ENCODE measurements around the gene CACNA1C.

CACNA1C gene

DNA sequence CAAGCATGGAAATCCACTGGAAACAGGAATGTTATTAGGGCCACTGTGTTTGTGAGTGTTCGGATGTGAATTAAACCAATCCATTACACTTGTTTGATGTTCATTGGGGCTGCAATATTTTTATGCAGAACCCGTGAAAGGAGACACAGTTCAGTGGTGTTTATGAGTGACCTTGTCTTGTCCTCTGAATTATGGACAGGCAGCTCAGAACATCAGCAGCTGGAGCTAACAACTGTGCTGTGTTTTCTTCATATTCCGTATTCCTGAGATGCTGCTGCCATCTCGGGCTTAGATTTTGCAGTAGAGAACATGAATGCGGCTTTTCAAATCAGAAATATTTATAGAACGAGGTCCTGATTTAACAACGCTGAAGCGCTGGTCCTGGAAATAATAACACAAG is 20.3 kb upstream of the CACNA1C start:
- Histone ChIP-seq H4K20me1 (ENCODE audit: insufficient read depth) (no peaks in the 10 kb centered on the region), H3K4me1 (ENCODE audit: low read depth, poor library complexity, severe bottlenecking) (peaks cover 9% of the 10 kb centered on the region), H3K4me3 (IDR thresholded peaks at IDR 0.05; ENCODE audit: insufficient read depth, low read depth, low read length) (no peak overlapping the region), H3K9ac (no peak overlapping the region), H3K36me3 (ENCODE audit: insufficient read depth) (no peaks in the 10 kb centered on the region), H3K4me2 (no peak overlapping the region), H2AFZ (ENCODE audit: low read depth) (no peak overlapping the region), H3K27me3 (ENCODE audit: insufficient read depth, low read depth) (no peaks in the 10 kb centered on the region), H3K79me2 (ENCODE audit: insufficient read depth, low read depth) (no peaks in the 10 kb centered on the region), H3K27ac (no peak overlapping the region)
- TF ChIP-seq, protein P1, sequence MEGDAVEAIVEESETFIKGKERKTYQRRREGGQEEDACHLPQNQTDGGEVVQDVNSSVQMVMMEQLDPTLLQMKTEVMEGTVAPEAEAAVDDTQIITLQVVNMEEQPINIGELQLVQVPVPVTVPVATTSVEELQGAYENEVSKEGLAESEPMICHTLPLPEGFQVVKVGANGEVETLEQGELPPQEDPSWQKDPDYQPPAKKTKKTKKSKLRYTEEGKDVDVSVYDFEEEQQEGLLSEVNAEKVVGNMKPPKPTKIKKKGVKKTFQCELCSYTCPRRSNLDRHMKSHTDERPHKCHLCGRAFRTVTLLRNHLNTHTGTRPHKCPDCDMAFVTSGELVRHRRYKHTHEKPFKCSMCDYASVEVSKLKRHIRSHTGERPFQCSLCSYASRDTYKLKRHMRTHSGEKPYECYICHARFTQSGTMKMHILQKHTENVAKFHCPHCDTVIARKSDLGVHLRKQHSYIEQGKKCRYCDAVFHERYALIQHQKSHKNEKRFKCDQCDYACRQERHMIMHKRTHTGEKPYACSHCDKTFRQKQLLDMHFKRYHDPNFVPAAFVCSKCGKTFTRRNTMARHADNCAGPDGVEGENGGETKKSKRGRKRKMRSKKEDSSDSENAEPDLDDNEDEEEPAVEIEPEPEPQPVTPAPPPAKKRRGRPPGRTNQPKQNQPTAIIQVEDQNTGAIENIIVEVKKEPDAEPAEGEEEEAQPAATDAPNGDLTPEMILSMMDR (conservative IDR thresholded peaks at IDR 0.05; ENCODE audit: low read depth, low read length): no peak

DNA sequence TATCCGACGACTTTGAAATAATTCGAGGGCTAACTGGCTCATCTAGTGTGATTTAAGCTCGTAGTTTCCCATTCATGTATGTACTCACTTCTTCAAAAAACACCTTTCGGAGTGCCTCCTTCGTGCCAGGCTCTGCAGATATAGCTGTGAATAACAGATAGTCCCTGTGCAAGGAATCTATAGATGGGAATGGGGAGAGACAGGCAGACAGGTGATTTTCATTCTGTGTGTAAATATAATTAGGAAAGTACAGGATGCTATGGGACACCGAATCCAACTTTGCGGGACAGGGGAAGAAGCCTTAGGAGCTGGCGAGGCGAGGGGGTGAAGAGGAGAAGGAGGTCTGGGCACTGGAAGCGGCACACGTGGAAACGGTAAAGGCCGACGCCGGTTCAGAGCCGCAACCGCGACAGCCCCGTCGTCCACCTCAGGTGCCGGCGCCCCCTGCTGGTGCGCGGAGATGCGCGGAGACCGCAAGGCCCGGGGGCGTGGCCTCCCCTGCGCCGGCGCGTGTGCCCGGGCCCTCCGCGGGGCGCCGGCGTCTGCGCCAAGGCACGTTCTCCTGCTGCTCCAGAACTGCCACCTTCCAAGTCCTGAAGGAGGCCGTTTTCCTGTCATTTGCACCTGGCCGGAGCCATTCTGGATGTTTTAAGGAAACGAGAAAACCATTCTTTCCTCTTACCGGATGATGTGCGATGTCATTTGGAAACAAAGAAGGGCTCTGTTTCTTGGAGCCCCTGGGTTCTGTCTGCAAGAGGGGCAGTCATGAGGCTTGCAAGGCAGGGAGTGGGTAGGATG is 18.0 kb upstream of the CACNA1C start:
- H3K79me2 ChIP-seq (ENCODE audit: insufficient read depth, low read depth): no peaks in the 10 kb centered on the region
- H3K36me3 ChIP-seq (ENCODE audit: insufficient read depth): no peaks in the 10 kb centered on the region
- peaks cover 9% of the 10 kb centered on the region for H3K4me1 ChIP-seq (ENCODE audit: low read depth, poor library complexity, severe bottlenecking)
- peak overlapping the region; percentile 89 for H2AFZ ChIP-seq (ENCODE audit: low read depth)
- TF ChIP-seq, protein P1 (conservative IDR thresholded peaks at IDR 0.05; ENCODE audit: low read depth, low read length): peak; percentile 74
- no peaks in the 10 kb centered on the region for H4K20me1 ChIP-seq (ENCODE audit: insufficient read depth)
- H3K27me3 ChIP-seq (ENCODE audit: insufficient read depth, low read depth): no peaks in the 10 kb centered on the region
- H3K9ac ChIP-seq: no peak overlapping the region
- H3K27ac ChIP-seq: no peak overlapping the region
- peak overlapping the region; percentile 99 for H3K4me2 ChIP-seq
- H3K4me3 ChIP-seq (IDR thresholded peaks at IDR 0.05; ENCODE audit: insufficient read depth, low read depth, low read length): no peak overlapping the region

DNA sequence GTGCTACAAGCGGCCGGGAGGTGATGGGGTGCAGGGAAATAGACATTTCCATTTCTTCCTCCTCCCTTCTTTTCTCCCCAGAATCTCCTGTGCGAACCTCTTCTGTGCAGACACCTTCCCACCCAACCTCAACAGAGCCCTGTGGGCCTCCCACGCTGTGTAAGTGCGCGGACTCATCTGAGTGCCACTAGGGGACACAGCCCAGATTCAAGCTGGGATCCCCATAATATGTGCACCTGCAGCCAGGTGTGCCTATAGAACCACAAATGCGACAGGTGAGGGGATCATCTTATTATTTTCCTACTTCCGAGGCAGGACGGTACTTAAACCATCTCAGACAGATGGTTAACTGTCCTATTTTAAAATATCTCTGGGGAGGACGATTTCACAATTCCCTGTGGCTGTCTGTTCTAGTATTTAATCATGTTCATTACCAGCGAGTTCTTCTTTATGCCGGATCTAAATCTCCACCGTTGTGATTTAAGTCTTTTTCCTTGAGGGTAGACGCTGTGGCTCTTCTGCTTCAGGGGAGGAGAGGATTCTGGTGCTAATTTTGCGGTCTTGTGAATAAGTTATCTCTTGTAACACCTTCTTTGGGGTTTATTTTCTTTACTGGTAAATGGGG is 17.2 kb upstream of the CACNA1C start:
- Histone ChIP-seq H3K4me3 (IDR thresholded peaks at IDR 0.05; ENCODE audit: insufficient read depth, low read depth, low read length) (no peak overlapping the region), H3K27me3 (ENCODE audit: insufficient read depth, low read depth) (no peaks in the 10 kb centered on the region), H2AFZ (ENCODE audit: low read depth) (peak overlapping the region; percentile 89), H3K27ac (no peak overlapping the region), H3K79me2 (ENCODE audit: insufficient read depth, low read depth) (no peaks in the 10 kb centered on the region), H3K36me3 (ENCODE audit: insufficient read depth) (no peaks in the 10 kb centered on the region), H3K9ac (no peak overlapping the region), H3K4me1 (ENCODE audit: low read depth, poor library complexity, severe bottlenecking) (peaks cover 9% of the 10 kb centered on the region), H4K20me1 (ENCODE audit: insufficient read depth) (no peaks in the 10 kb centered on the region), H3K4me2 (peak overlapping the region; percentile 99)
- TF ChIP-seq, protein P1 (conservative IDR thresholded peaks at IDR 0.05; ENCODE audit: low read depth, low read length): no peak

DNA sequence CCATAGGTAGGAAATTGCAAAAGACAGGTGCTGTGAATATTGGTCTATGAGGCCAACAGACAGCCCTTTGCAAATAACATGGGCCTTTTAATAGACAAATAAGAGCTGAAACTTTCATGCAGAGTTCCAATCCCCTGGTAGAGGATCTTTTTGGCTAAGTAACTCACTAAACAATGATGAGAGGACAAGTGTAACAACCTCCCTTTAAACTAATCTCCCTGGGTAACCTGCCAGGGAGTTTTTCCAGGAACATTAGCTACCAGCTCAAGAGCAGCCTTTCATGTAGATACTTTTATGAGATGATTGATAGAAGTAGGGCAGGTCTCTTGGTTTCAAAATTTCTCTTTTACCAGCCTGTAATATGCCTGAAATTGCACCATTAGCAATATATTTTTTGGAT is 13.8 kb upstream of the CACNA1C start:
- H3K9ac ChIP-seq: no peak overlapping the region
- H3K36me3 ChIP-seq (ENCODE audit: insufficient read depth): no peaks in the 10 kb centered on the region
- H3K27ac ChIP-seq: no peak overlapping the region
- H4K20me1 ChIP-seq (ENCODE audit: insufficient read depth): no peaks in the 10 kb centered on the region
- no peaks in the 10 kb centered on the region for H3K27me3 ChIP-seq (ENCODE audit: insufficient read depth, low read depth)
- TF ChIP-seq, protein P1 (conservative IDR thresholded peaks at IDR 0.05; ENCODE audit: low read depth, low read length): no peak
- no peak overlapping the region for H3K4me3 ChIP-seq (IDR thresholded peaks at IDR 0.05; ENCODE audit: insufficient read depth, low read depth, low read length)
- H2AFZ ChIP-seq (ENCODE audit: low read depth): no peak overlapping the region
- H3K4me1 ChIP-seq (ENCODE audit: low read depth, poor library complexity, severe bottlenecking): peaks cover 9% of the 10 kb centered on the region
- H3K4me2 ChIP-seq: no peak overlapping the region
- no peaks in the 10 kb centered on the region for H3K79me2 ChIP-seq (ENCODE audit: insufficient read depth, low read depth)
